ENCODE data around the gene AUTS2.

Gene AUTS2

GRCh38 chr7:69624435-69625230 is 26.4 kb downstream of the AUTS2 start:
- no peak for DNase-seq (ENCODE audit: low read depth)

DNA sequence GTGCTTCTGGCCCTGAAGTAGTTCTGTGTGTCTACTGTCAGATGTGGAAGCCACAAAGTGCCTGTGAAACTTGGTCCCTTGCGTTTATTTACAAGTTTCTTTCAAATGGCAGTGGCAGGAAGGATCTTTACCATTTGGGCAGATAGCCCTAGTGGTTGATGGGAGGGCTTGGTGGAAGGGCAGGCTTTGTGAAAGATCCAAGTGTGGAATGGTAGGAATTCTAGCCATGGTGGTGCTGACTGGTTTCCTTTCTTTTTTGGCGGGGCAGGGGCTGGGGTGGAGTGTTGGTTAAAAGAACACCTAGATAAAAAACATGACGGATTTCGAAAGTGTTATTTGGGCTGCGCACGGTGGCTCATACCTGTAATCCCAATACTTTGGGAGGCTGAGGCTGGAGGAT is 27.0 kb downstream of the AUTS2 start:
- no peak for DNase-seq (ENCODE audit: low read depth)

DNA sequence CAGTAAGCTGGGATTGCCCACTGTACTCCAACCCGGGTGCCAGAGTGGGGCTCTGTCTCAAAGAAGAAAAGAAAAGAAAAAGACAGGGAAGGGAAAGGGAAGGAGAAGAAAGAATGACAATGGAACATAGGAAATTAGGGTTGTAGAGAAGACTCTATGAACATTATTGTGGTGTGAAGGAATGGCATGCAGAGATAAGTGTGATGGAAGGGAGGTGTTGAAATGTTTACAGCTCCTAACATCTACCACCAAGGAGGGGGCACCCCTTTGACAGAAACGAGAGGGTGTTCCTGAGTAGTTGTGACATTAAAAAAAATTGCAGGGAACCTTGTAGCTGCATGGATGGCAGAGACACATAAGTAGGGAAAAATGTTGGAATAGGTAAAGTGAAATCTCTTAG is 27.5 kb downstream of the AUTS2 start:
- DNase-seq (ENCODE audit: low read depth): no peak

DNA sequence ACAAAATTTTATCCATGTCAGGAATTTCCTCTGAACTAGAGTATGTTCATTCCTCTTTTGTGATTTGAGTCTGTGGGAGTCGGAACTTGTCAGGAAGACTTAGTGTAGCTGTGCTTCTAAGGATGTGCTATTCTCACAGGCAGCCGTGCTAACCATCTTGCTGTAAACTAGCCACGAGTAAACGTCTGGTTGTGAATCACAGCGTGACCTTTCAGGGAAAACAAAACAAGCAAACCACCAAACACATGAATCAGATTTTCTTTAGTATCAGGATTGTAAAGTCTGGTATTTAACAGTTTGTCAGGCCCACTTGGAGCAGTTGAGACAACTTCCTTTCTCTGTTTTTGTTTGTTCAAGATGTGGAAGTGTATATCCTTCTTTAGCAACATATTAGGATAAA is 32.0 kb downstream of the AUTS2 start:
- no peak for DNase-seq (ENCODE audit: low read depth)

- no peak for DNase-seq (ENCODE audit: low read depth)
Measured at GRCh38 chr7:69631131-69631530, 32.9 kb downstream of the AUTS2 start.

DNA sequence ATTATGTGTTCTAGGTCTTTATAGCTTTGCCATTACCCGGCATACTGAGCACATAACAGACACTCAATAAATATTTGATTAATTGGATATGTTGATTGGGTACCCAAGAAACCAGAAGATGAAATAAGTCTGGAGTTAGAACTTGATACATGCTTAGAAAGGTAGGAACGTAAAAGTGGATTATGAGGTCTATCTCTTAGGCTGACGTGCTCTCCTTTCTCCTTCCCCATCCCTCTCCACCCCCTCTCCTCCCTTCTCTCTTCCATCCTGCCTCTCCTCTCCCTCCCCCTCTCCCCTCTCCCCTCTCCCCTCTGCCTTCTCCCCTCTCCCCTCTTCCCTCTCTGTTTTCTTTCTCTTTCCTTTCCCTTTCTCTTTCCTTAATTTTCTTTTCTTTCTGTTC is 34.0 kb downstream of the AUTS2 start:
- DNase-seq (ENCODE audit: low read depth): no peak

DNA sequence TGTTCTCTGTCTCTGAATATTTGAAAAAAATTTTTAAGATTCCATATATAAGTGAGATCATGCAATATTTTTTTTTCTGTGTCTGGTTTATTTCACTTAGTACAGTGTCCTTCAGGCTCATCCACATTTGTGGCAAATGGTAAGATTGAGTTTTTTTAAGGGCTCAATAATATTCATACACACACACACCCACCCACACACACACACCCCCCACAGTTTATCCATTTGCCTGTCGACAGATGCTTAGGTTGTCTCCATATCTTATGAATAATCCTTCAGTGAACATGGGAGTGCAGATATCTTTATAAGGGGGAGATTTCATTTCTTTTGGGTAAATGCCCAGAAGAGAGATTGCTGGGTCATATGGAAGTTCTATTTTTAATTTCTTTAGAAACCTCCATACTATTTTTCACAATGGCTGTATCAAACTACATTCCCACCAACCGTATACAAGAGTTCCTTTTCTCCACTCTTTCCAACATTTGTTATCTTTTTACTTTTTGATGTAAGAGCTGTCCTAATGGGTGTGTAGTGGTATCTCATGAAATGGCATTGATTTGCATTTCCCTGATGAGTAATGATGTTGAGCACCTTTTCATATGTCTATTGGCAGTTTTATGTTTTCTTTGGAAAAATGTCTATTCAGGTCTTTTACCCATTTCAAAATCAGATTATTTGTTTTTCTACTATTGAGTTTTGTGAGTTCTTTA is 35.0 kb downstream of the AUTS2 start:
- DNase-seq (ENCODE audit: low read depth): no peak

GRCh38 chr7:69635555-69636185 is 37.4 kb downstream of the AUTS2 start:
- DNase-seq (ENCODE audit: low read depth): no peak

- no peak for DNase-seq (ENCODE audit: low read depth)
Measured at GRCh38 chr7:69638674-69639073, 40.4 kb downstream of the AUTS2 start.

- DNase-seq (ENCODE audit: low read depth): no peak
Measured at GRCh38 chr7:69640216-69640615, 41.9 kb downstream of the AUTS2 start.

DNA sequence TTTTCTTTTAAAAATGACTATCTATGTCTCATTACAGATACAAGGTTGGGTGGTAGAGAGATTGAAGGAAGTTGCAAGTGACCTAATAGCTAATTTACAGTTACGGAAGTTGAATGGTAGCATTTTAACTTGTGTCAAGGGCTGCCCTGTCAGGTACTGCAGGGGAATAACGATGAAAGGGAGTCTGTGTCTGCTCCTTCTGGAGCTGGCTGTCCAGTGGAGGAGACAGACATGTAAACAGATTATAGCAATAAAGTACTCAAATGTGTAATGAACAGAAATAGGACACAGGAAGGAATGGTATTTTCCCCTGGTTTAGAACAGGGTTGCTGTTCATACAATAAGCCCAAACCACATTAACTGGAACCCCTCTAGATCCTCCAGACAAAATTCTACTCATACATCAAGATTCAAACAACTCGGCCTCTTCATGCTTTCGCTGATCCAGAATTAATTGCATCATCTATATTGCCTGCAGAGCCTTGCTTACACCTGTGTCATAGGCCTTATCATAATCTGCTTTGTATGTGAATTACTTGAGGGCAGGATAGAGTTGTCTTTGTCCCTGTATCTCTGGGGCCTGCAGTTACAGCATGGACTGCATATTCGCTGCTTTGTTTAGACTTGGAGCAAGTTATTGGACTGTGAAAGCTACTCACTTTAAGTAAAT is 42.8 kb downstream of the AUTS2 start:
- DNase-seq (ENCODE audit: low read depth): no peak

DNA sequence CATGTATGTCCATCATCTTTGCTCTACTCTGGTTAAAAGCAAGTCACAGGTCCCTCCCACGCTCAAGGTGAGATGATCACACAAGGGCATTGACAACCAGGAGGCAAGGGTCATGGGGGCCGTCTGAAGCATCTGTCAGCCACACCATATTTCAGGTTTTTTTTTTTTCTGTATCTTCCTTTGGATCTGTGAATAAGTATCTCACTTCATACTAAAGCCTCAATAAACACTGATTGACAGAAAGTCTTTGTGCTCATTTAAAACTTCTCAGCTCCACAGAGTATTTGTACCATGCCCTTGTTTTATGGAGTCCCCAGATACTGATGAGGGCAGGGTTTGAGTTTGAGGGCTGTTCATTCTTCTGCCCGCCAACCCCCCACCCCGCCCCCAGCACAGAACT is 45.0 kb downstream of the AUTS2 start:
- DNase-seq (ENCODE audit: low read depth): no peak

DNA sequence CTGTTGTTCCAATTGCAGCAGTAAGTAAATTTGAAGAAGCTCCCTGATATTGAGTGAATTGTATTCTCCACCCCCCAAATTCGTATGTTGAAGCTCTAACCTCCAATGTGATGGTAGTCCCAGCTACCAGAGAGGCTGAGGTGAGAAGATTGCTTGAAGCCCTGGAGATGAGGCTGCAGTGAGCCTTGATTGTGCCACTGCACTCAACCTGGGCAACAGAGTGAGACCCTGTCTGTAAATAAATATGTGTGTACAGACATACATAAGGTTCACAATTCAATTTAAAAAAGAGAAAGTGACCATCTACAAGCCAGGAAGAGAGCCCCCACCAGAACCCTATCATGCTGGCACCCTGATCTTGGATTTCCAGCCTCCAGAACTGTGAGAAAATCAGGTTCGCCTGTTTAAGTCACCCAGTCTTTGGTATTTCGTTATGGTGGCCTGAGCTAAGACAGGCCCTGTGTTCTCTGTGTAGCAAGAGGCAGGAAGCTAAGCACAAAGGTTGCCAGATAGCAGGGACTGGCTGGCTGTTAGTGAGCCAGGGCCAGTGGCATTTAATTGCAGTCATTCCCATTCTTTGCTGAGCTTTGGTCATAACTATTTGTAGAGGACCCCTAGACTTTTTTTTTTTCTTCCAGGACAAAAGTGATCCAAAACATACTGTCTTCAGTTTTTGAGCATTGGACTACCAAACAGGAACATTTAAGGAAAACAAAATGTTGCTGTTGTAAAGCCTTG is 45.6 kb downstream of the AUTS2 start:
- no peak for DNase-seq (ENCODE audit: low read depth)

DNA sequence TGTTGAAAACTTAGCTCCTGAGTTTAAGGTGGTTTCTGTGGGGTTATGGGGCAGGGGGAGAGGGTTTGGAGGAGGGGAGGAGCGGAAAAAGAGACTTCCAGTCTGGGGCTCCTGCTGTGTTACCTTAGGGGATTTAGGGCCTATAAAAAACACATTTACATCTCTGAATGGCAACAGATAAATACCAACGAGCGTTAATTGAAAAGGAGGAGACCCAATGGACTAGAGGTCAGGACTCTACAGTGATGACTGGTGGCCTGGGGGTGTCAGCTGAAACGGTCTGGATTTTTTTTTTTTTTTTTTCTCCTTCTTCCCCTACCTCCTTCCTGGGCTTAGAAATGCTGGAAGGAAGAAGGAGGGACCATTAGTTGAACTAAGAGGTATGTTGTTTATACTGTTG is 47.4 kb downstream of the AUTS2 start:
- DNase-seq (ENCODE audit: low read depth): no peak

DNA sequence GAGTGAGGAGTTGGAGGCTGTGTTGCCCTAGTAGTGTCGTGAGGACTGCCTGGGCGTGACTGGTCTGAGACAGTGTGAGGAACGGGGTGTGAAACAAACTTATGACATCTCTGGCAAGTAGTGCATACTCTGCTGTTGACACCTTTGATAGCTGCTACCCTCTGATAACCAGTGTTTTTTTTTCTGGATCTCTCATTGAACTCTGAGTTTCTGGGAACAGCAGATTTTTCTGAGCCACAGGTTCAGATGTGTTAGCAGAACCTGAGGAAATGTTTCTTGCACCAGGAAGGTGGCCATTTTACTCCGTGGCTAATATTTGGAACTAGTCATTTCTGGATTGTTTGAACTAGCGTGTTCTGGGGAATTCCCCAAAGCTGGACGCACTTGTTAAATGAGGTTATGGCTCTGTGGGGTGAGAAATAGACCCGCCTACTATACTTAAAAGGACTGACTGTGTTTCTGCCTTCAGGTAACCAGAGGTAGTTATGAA is 52.9 kb downstream of the AUTS2 start:
- DNase-seq (ENCODE audit: low read depth): no peak

- DNase-seq (ENCODE audit: low read depth): no peak
Measured at GRCh38 chr7:69652947-69653701, 54.8 kb downstream of the AUTS2 start.

- DNase-seq (ENCODE audit: low read depth): no peak
Measured at GRCh38 chr7:69653806-69654205, 55.5 kb downstream of the AUTS2 start.

DNA sequence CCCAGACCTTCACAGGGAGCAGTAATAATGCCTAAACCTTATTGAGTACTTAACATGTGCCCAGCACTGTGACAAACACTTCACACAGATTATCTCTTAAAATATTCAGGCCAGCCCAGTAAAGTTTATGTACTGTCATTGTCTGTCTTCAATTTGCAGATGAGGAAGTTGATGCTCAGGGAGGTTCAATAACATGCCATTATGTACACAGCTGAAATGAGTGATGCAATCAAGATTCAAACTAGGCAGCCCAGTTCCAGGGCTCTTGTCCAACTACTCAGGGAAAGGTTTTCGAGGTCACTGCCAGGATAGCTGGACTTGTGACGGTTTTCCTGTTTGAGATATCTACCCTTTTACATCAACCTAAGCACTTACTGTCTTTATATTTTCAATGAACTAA is 56.1 kb downstream of the AUTS2 start:
- DNase-seq (ENCODE audit: low read depth): no peak

GRCh38 chr7:69654849-69655707 is 56.8 kb downstream of the AUTS2 start:
- DNase-seq (ENCODE audit: low read depth): no peak

DNA sequence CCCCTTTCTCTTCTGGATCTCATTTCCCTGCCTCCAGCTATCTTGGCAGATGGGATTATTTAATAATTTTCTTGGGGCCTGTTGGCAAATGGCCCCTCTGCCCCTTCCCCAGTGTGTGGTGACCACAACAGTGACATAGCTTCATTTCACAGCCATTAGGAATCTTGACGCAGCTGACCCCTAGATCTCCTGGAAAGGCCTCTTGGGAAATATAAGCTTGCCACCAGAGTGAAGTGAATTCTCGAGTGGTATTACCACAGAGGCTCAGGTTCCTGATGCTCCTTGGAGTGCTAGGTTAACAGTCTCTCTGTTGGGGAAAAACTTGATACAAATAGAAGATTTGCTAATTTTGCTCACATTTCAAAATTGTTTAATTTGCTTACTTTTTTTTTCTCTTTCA is 57.8 kb downstream of the AUTS2 start:
- DNase-seq (ENCODE audit: low read depth): no peak
